ENCODE measurements around the gene MID2.

DNA sequence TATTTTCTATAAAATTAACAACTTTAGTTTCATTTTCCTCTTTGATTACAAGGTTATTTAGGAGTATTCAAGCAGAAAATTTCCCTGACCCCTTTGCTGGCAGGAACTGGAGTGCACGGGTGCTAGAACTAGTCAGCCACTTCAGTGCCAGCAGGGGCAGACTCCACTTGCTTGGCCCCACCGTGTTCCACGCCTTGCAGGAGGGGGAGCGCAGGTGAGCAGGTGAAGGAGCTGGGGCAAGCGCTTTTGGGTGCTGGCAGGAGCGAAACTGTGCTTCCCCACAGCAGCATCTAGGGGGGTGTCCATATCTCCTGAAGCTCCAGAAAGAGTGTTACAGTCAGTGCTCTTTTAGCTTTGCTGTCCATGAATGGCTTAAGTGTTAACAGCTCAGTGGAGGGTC, 45.5 kb downstream of the MID2 start:
- TF ChIP-seq, protein P1, sequence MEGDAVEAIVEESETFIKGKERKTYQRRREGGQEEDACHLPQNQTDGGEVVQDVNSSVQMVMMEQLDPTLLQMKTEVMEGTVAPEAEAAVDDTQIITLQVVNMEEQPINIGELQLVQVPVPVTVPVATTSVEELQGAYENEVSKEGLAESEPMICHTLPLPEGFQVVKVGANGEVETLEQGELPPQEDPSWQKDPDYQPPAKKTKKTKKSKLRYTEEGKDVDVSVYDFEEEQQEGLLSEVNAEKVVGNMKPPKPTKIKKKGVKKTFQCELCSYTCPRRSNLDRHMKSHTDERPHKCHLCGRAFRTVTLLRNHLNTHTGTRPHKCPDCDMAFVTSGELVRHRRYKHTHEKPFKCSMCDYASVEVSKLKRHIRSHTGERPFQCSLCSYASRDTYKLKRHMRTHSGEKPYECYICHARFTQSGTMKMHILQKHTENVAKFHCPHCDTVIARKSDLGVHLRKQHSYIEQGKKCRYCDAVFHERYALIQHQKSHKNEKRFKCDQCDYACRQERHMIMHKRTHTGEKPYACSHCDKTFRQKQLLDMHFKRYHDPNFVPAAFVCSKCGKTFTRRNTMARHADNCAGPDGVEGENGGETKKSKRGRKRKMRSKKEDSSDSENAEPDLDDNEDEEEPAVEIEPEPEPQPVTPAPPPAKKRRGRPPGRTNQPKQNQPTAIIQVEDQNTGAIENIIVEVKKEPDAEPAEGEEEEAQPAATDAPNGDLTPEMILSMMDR (optimal IDR thresholded peaks at IDR 0.05 in 1 of 3, IDR thresholded peaks at IDR 0.05 in 1 of 3, conservative IDR thresholded peaks at IDR 0.05 in 1 of 3; ENCODE audit: extremely low read depth in 1 of 3, insufficient read depth in 2 of 3, low read length in 3 of 3): no peak
- no peak for TF ChIP-seq EZH2 (IDR thresholded peaks at IDR 0.05; ENCODE audit: low read length)

Measured in keratinocyte (primary cell).